HepG2 (cell line): ENCODE data around the gene MAPK14.

Experiments used
- HNRNPLL ChIP-seq: fragments of 200-400 bp; formaldehyde crosslinking; IDR thresholded peaks from 2 replicates; pipeline ENCODE4 v1.6.1; 2017; ENCODE audit warnings: mild to moderate bottlenecking, low read depth, low read length; ENCODE audit not compliant: poor library complexity, severe bottlenecking
- NFRKB ChIP-seq: fragments of 450-650 bp; IDR thresholded peaks from 2 replicates; pipeline ENCODE4 v1.6.1; 2017
- ONECUT2 ChIP-seq: sonication (generic); formaldehyde crosslinking; IDR thresholded peaks from 2 replicates; pipeline ENCODE4 v1.4.0; 2020; ENCODE audit warnings: missing genetic modification reagents
- POLR2A ChIP-seq, 2 experiments: IDR thresholded peaks; 2 replicates each; pipeline ENCODE4 v1.6.1; 2011; ENCODE audit warnings: low read depth in 2 of 2, low read length in 2 of 2, mild to moderate bottlenecking in 1 of 2, moderate library complexity in 1 of 2; ENCODE audit not compliant: insufficient read depth in 1 of 2
- SMARCC2 ChIP-seq: fragments of 450-650 bp; IDR thresholded peaks from 2 replicates; pipeline ENCODE4 v1.6.1; 2017; ENCODE audit warnings: antibody characterized with exemption, mild to moderate bottlenecking
- SRF ChIP-seq: IDR thresholded peaks from 2 replicates; pipeline ENCODE4 v1.6.1; 2011; ENCODE audit warnings: mild to moderate bottlenecking, low read depth, low read length, moderate library complexity
- ZNF367 ChIP-seq: sonication (generic); formaldehyde crosslinking; IDR thresholded peaks from 2 replicates; pipeline ENCODE4 v1.4.0; 2020; ENCODE audit warnings: missing genetic modification reagents, borderline replicate concordance
- TF ChIP-seq, protein P1 (sequence below): sonication (generic); formaldehyde crosslinking; IDR thresholded peaks from 2 replicates; pipeline ENCODE4 v1.5.0; 2020; ENCODE audit warnings: mild to moderate bottlenecking, missing genetic modification reagents, moderate library complexity
- TF ChIP-seq, protein P2 (sequence below), 2 experiments: sonication (generic) in 1 of 2; formaldehyde crosslinking in 1 of 2; IDR thresholded peaks; 2 replicates each; pipeline versions ENCODE4 v1.4.0 to v1.6.1; 2018 to 2020; ENCODE audit warnings: missing genetic modification reagents in 2 of 2, borderline replicate concordance in 1 of 2, low read depth in 1 of 2, mild to moderate bottlenecking in 1 of 2, missing biosample characterization in 1 of 2

- no peak for TF ChIP-seq SMARCC2
- TF ChIP-seq, protein P1, sequence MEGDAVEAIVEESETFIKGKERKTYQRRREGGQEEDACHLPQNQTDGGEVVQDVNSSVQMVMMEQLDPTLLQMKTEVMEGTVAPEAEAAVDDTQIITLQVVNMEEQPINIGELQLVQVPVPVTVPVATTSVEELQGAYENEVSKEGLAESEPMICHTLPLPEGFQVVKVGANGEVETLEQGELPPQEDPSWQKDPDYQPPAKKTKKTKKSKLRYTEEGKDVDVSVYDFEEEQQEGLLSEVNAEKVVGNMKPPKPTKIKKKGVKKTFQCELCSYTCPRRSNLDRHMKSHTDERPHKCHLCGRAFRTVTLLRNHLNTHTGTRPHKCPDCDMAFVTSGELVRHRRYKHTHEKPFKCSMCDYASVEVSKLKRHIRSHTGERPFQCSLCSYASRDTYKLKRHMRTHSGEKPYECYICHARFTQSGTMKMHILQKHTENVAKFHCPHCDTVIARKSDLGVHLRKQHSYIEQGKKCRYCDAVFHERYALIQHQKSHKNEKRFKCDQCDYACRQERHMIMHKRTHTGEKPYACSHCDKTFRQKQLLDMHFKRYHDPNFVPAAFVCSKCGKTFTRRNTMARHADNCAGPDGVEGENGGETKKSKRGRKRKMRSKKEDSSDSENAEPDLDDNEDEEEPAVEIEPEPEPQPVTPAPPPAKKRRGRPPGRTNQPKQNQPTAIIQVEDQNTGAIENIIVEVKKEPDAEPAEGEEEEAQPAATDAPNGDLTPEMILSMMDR (CRISPR knock-in tag): no peak
- no peak for TF ChIP-seq SRF
- TF ChIP-seq NFRKB: no peak
- TF ChIP-seq ONECUT2: no peak
- no peak for TF ChIP-seq ZNF367
- TF ChIP-seq HNRNPLL: no peak
- TF ChIP-seq, protein P2, sequence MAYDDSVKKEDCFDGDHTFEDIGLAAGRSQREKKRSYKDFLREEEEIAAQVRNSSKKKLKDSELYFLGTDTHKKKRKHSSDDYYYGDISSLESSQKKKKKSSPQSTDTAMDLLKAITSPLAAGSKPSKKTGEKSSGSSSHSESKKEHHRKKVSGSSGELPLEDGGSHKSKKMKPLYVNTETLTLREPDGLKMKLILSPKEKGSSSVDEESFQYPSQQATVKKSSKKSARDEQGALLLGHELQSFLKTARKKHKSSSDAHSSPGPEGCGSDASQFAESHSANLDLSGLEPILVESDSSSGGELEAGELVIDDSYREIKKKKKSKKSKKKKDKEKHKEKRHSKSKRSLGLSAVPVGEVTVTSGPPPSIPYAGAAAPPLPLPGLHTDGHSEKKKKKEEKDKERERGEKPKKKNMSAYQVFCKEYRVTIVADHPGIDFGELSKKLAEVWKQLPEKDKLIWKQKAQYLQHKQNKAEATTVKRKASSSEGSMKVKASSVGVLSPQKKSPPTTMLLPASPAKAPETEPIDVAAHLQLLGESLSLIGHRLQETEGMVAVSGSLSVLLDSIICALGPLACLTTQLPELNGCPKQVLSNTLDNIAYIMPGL (CRISPR knock-in tag; IDR thresholded peaks at IDR 0.05; ENCODE audit: borderline replicate concordance in 1 of 2, low read depth in 1 of 2): no peak
- TF ChIP-seq POLR2A (IDR thresholded peaks at IDR 0.05; ENCODE audit: insufficient read depth in 1 of 2, low read depth in 2 of 2, low read length in 2 of 2): no peak
These were observed 6.8 kb downstream of the MAPK14 start for GRCh38 chr6:36034441-36034840.
